ENCODE measurements around the gene MAN1C1. TPM values are rescaled to one million over a fixed set of nuclear protein-coding genes. Genes with fewer than 3 reads are reported as not detected.

MAN1C1 gene
- total RNA-seq, 1 experiment from 2014 or later: 9.3 TPM

- peaks cover 32 to 35% of the 10 kb centered on the region in 2 experiments for H3K4me1 Mint-ChIP-seq
- Histone ChIP-seq H2AFZ (ENCODE audit: low read length) (no peak overlapping the region), H4K8ac (replicated peaks; ENCODE audit: insufficient read length, low read depth, low read length) (no peak overlapping the region), H2AK5ac (ENCODE audit: insufficient read length, low read length) (no peak overlapping the region), H2BK5ac (ENCODE audit: insufficient read length, low read length) (no peak overlapping the region), H3K23me2 (ENCODE audit: insufficient read length, low read depth, low read length, poor library complexity, severe bottlenecking) (no peaks in the 10 kb centered on the region), H3K27ac (ENCODE audit: insufficient read length, low read depth, low read length) (no peak overlapping the region), H3K9ac (ENCODE audit: extremely low read depth, insufficient read length, low read length) (no peak overlapping the region), H4K5ac (ENCODE audit: insufficient read length, low read depth, low read length) (no peak overlapping the region), H3K79me2 (ENCODE audit: insufficient read depth, low read length) (no peaks in the 10 kb centered on the region), H3K9me3 (ENCODE audit: control insufficient read depth, low read depth, low read length) (no peaks in the 10 kb centered on the region), H3K18ac (ENCODE audit: insufficient read length, low read depth, low read length) (no peak overlapping the region), H3T11ph (ENCODE audit: low read length) (no peak overlapping the region), H3K14ac (ENCODE audit: insufficient read depth, low read length) (0 out of 2 replicates have a peak overlapping the region, but pooled peaks have one; percentile 51), H2BK12ac (ENCODE audit: insufficient read length, low read depth, low read length) (no peak overlapping the region), H3K23ac (ENCODE audit: insufficient read length, low read depth, low read length) (no peak overlapping the region), H3K4me2 (ENCODE audit: insufficient read depth, insufficient read length, low read length) (no peak overlapping the region), H3K4me1 (ENCODE audit: insufficient read depth, low read length) (no peaks in the 10 kb centered on the region), H2BK15ac (ENCODE audit: low read depth, low read length) (no peak overlapping the region), H3K4ac (ENCODE audit: low read depth, low read length) (no peak overlapping the region), H3K56ac (ENCODE audit: insufficient read length, low read depth, low read length) (no peak overlapping the region), H3K79me1 (ENCODE audit: insufficient read depth, low read depth, low read length, poor library complexity, severe bottlenecking) (no peaks in the 10 kb centered on the region), H3K27me3 (ENCODE audit: insufficient read depth, low read length) (no peaks in the 10 kb centered on the region), H4K91ac (ENCODE audit: insufficient read length, low read depth, low read length) (no peak overlapping the region), H2BK120ac (ENCODE audit: low read depth, low read length, poor library complexity, severe bottlenecking) (no peak overlapping the region), H4K20me1 (ENCODE audit: control insufficient read depth, insufficient read depth, insufficient read length) (no peaks in the 10 kb centered on the region), H2BK20ac (ENCODE audit: low read depth, low read length, poor library complexity, severe bottlenecking) (no peak overlapping the region)
- H3K4me3 Mint-ChIP-seq: no peak overlapping the region
- no peak overlapping the region; a peak in 1 of 7 replicates for H3K27ac Mint-ChIP-seq
- H3K36me3 Mint-ChIP-seq (ENCODE audit: insufficient read depth in 1 of 3, low read depth in 3 of 3): peaks cover 0 to 2% (median 0%) of the 10 kb centered on the region in 3 experiments; a peak in 2 of 7 replicates
- no peak for TF ChIP-seq CTCF (conservative IDR thresholded peaks at IDR 0.05)
- no peaks in the 10 kb centered on the region for H3K9me3 Mint-ChIP-seq
- no peak for DNase-seq
- no peaks in the 10 kb centered on the region for H3K27me3 Mint-ChIP-seq (ENCODE audit: low read depth)
- no CpG with 5 or more reads among the region's 5 CpGs for WGBS (ENCODE audit: extremely low coverage, insufficient read length, low lambda C conversion rate)
Observed at GRCh38 chr1:25772164-25772563, 155.6 kb downstream of the MAN1C1 start.
